Panc1 (cell line): ENCODE data around the gene SAMD1. TPM values are rescaled to one million over a fixed set of nuclear protein-coding genes. Genes with fewer than 3 reads are reported as not detected.

Experiments used
- ATAC-seq: fragments of 200-7000 bp; cut with Tn5 transposase; 2 replicates; pipeline ENCODE4 v1.9.1; 2020; ENCODE audit warnings: mild to moderate bottlenecking, moderate library complexity
- BruUV-seq: library from RNA; stranded (reverse); fragments of 400-500 nt; replicated peaks from 2 replicates; lab custom pipeline; 2021; lab: Mats Ljungman, UMichigan
- CTCF ChIA-PET: fragments of 300-600 bp; sonication (Branson Sonifier 250); formaldehyde crosslinking; loops from one replicate; lab custom pipeline; 2022; ENCODE audit warnings: antibody characterized with exemption; lab: Charles Lee
- POLR2A ChIA-PET: fragments of 300-600 bp; sonication (Branson Sonifier 250); formaldehyde crosslinking; loops from one replicate; lab custom pipeline; 2022; ENCODE audit warnings: antibody characterized with exemption; lab: Charles Lee
- DNase-seq: peaks from one replicate; pipeline ENCODE4 v3.0.0-alpha.2; 2010; ENCODE audit warnings: low read depth, low spot score
- H3K27ac ChIP-seq: 2 replicates; pipeline ENCODE4 v1.5.1; 2011; ENCODE audit warnings: mild to moderate bottlenecking, low read length, inconsistent platforms
- H3K27me3 ChIP-seq: fragments of 200-500 bp; sonication (Bioruptor generic); 2 replicates; pipeline ENCODE4 v1.6.0; 2014; ENCODE audit warnings: low read length, inconsistent platforms; ENCODE audit not compliant: control insufficient read depth, insufficient read depth
- H3K36me3 ChIP-seq: fragments of 200-500 bp; sonication (Bioruptor generic); 2 replicates; pipeline ENCODE4 v1.5.1; 2014; ENCODE audit warnings: inconsistent platforms, mild to moderate bottlenecking, low read length, moderate library complexity; ENCODE audit not compliant: control insufficient read depth, insufficient read depth
- H3K4me1 ChIP-seq: 2 replicates; pipeline ENCODE4 v1.5.1; 2011; ENCODE audit warnings: inconsistent platforms, mild to moderate bottlenecking, low read length, moderate library complexity; ENCODE audit not compliant: control insufficient read depth, insufficient read depth
- H3K4me3 ChIP-seq, 2 experiments: 2 replicates each; pipeline ENCODE4 v1.5.1; 2011 to 2012; ENCODE audit warnings: low read depth in 2 of 2, low read length in 2 of 2, mild to moderate bottlenecking in 2 of 2, inconsistent platforms in 1 of 2, moderate library complexity in 1 of 2
- H3K9me3 ChIP-seq: fragments of 200-500 bp; sonication (Bioruptor generic); 2 replicates; pipeline ENCODE4 v1.5.1; 2014; ENCODE audit warnings: low read depth, mild to moderate bottlenecking, inconsistent platforms, low read length, moderate library complexity; ENCODE audit not compliant: control insufficient read depth, insufficient read depth
- CTCF ChIP-seq: fragments of 450-650 bp; IDR thresholded peaks from 2 replicates; pipeline ENCODE4 v1.5.1; 2017; ENCODE audit warnings: mild to moderate bottlenecking
- POLR2AphosphoS5 ChIP-seq: IDR thresholded peaks from 2 replicates; pipeline ENCODE4 v1.6.1; 2012; ENCODE audit warnings: mild to moderate bottlenecking, low read depth, low read length, moderate library complexity
- REST ChIP-seq, 2 experiments: IDR thresholded peaks; 2 replicates each; pipeline ENCODE4 v1.6.1; 2011 to 2012; ENCODE audit warnings: low read depth in 2 of 2, control low read depth in 1 of 2, low read length in 1 of 2, mild to moderate bottlenecking in 1 of 2, moderate library complexity in 1 of 2; ENCODE audit not compliant: insufficient read depth in 1 of 2
- SIN3A ChIP-seq: IDR thresholded peaks from 2 replicates; pipeline ENCODE4 v1.6.1; 2012; ENCODE audit warnings: low read depth, mild to moderate bottlenecking, low read length, moderate library complexity, borderline replicate concordance; ENCODE audit not compliant: insufficient read depth
- TCF7L2 ChIP-seq: IDR thresholded peaks from 2 replicates; pipeline ENCODE4 v1.6.1; 2011; ENCODE audit warnings: mild to moderate bottlenecking, low read depth, low read length, inconsistent platforms
- in situ Hi-C: cut with HindIII; loops from 2 replicates; pipeline ENCODE4 v1.10.0; 2016; ENCODE audit warnings: low sequenced_read_pairs, low pct_unique_long_range_greater_than_20kb
- intact Hi-C: fragments of 100-400 bp; cut with micrococcal nuclease; formaldehyde crosslinking; loops from one replicate; pipeline ENCODE4 v1.10.0; 2022; ENCODE audit not compliant: unreplicated experiment
- total RNA-seq: library from RNA; stranded (reverse); gene quantifications from one replicate; pipeline ENCODE4 v1.2.1, GENCODE V29; 2021; ENCODE audit not compliant: unreplicated experiment

The SAMD1 gene
- total RNA-seq, 1 experiment from 2014 or later, result 82.0 TPM

DNA sequence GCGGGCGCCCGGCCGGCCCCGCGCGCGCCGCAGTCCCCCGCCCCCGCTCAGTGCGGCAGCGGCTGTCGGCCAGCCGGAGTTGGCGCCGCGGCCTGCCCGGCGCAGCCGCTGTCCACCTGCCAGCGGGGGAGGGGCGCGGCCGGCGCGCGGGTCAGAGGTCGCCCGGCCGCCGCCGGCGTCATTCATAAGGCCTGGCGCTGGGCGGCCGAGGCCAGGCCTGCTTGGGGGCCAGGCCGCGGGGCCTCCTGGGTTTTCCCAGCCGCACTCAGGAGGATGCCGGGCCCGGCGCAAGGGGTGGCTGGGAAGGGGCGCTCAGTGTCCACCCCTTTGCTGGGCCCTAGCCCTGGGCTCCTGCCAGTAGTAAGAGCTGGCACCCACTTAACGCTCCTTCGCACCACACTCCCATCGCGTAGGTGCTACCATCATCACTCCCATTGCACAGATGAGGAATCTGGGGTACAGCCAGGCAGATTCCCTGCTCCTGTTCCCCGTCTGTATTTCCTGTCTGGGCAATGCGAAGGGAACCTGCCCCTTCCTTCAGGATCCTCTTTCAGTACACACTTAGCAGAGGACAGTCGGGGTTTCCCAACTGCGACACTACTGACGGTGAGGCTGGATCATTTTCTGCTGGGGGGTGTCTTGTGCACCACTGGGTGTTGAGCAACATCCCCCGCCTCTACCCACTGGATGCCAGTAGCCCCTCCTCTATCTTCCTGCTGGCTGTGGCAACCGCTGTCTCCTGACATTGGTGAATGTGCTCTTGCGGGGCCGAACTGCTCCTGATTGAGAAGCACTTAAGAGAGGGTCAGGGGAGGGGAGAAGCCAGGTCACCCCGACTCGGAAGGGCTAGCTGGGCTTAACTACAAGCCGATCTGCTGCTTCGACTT, 27.9 kb upstream of the SAMD1 start:
- DNase-seq, result no peak
- TF ChIP-seq CTCF (no peak), REST (IDR thresholded peaks at IDR 0.05; ENCODE audit: insufficient read depth in 1 of 2, low read depth in 2 of 2, low read length in 1 of 2) (no peak), POLR2AphosphoS5 (peak; percentile 25; the same call in 1 of the 2 replicates), SIN3A (0 out of 2 replicates have a peak, but pooled peaks have one; percentile 47), TCF7L2 (no peak)
- no peaks in the 10 kb centered on the region for H3K9me3 ChIP-seq
- ATAC-seq, result no peak; the same call in 1 of the 2 replicates
- POLR2A ChIA-PET, result no interaction called here
- H3K27ac ChIP-seq, result peak overlapping the region; percentile 92
- intact Hi-C loops (no loop called here), in situ Hi-C loops (no loop called here)
- CTCF ChIA-PET, result interaction anchor here (0.8 kb wide), 1 partner anchor 30 kb away, joined by 12 read pairs; no protein-coding TSS in a partner anchor
- BruUV-seq, result no TSS peak
- no peaks in the 10 kb centered on the region for H3K36me3 ChIP-seq
- no peaks in the 10 kb centered on the region for H3K27me3 ChIP-seq
- peak overlapping the region; percentile 38 to 56 for H3K4me3 ChIP-seq
- peaks cover 30% of the 10 kb centered on the region for H3K4me1 ChIP-seq

- ATAC-seq, result peak; percentile 95
- intact Hi-C loops (no loop called here), in situ Hi-C loops (no loop called here)
- no peaks in the 10 kb centered on the region for H3K36me3 ChIP-seq
- TF ChIP-seq REST (IDR thresholded peaks at IDR 0.05; ENCODE audit: insufficient read depth in 1 of 2, low read depth in 2 of 2, low read length in 1 of 2), result no peak
- TF ChIP-seq CTCF, result no peak
- TF ChIP-seq TCF7L2, result no peak
- no peak for TF ChIP-seq SIN3A
- TF ChIP-seq POLR2AphosphoS5, result no peak
- POLR2A ChIA-PET, result interaction anchor here (0.6 kb wide), 1 partner anchor 18 kb away, joined by 7 read pairs; no protein-coding TSS in a partner anchor
- H3K4me3 ChIP-seq, result peak within 1 kb of the TSS; percentile 62 to 65
- no peaks in the 10 kb centered on the region for H3K27me3 ChIP-seq
- H3K9me3 ChIP-seq, result no peaks in the 10 kb centered on the region
- peak within 1 kb of the TSS; percentile 92 for H3K27ac ChIP-seq
- peaks cover 37% of the 10 kb centered on the region for H3K4me1 ChIP-seq
- CTCF ChIA-PET, result interaction anchor here (0.6 to 0.8 kb wide), 2 partner anchors 30 to 171 kb away, joined by 5 to 12 read pairs; no protein-coding TSS in a partner anchor
- BruUV-seq, result no TSS peak
- DNase-seq, result peak; percentile 73
Measured at GRCh38 chr19:14117668-14118164, 27.2 kb upstream of the SAMD1 start, which contains the start of gene PRKACA. PRKACA (minus strand) TSS chr19:14117762; CDS start chr19:14117547, 215 bp downstream.
